Testis (tissue), 2 donors: Measurements from ENCODE around the gene GMEB2.

Experiments
- POLR2A ChIP-seq: fragments of 450-650 bp; IDR thresholded peaks from one replicate; pipeline ENCODE4 v1.6.1; 2017; ENCODE audit warnings: antibody characterized with exemption, mild to moderate bottlenecking, moderate library complexity
- TF ChIP-seq, protein P1 (sequence below), 3 experiments: fragments of 450-650 bp in 2 of 3; fragments of 200-600 bp in 1 of 3; sonication (generic) in 1 of 3; IDR thresholded peaks; one replicate each; pipeline ENCODE4 v1.5.1; 2016 to 2019; ENCODE audit warnings: antibody characterized with exemption in 3 of 3, mild to moderate bottlenecking in 2 of 3, moderate library complexity in 1 of 3

GRCh38 chr20:63586797-63587196 lies 40.1 kb downstream of the GMEB2 start:
- TF ChIP-seq, protein P1, sequence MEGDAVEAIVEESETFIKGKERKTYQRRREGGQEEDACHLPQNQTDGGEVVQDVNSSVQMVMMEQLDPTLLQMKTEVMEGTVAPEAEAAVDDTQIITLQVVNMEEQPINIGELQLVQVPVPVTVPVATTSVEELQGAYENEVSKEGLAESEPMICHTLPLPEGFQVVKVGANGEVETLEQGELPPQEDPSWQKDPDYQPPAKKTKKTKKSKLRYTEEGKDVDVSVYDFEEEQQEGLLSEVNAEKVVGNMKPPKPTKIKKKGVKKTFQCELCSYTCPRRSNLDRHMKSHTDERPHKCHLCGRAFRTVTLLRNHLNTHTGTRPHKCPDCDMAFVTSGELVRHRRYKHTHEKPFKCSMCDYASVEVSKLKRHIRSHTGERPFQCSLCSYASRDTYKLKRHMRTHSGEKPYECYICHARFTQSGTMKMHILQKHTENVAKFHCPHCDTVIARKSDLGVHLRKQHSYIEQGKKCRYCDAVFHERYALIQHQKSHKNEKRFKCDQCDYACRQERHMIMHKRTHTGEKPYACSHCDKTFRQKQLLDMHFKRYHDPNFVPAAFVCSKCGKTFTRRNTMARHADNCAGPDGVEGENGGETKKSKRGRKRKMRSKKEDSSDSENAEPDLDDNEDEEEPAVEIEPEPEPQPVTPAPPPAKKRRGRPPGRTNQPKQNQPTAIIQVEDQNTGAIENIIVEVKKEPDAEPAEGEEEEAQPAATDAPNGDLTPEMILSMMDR (IDR thresholded peaks at IDR 0.05) = no peak
- TF ChIP-seq POLR2A = no peak
